Measurements from ENCODE around the gene FBXO40.
"Not testable (repeated sequence)": the region's sequence is repeated elsewhere in the genome, so short reads cannot be mapped to it uniquely, and the experiment has no call there.

FBXO40 gene, protein sequence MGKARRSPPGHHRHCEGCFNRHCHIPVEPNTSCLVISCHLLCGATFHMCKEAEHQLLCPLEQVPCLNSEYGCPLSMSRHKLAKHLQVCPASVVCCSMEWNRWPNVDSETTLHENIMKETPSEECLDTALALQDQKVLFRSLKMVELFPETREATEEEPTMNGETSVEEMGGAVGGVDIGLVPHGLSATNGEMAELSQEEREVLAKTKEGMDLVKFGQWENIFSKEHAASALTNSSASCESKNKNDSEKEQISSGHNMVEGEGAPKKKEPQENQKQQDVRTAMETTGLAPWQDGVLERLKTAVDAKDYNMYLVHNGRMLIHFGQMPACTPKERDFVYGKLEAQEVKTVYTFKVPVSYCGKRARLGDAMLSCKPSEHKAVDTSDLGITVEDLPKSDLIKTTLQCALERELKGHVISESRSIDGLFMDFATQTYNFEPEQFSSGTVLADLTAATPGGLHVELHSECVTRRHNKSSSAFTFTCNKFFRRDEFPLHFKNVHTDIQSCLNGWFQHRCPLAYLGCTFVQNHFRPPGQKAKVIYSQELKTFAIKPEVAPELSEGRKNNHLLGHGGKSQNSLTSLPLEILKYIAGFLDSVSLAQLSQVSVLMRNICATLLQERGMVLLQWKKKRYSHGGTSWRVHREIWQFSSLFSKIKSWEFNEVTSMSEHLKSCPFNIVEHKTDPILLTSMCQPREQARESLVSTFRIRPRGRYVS

DNA sequence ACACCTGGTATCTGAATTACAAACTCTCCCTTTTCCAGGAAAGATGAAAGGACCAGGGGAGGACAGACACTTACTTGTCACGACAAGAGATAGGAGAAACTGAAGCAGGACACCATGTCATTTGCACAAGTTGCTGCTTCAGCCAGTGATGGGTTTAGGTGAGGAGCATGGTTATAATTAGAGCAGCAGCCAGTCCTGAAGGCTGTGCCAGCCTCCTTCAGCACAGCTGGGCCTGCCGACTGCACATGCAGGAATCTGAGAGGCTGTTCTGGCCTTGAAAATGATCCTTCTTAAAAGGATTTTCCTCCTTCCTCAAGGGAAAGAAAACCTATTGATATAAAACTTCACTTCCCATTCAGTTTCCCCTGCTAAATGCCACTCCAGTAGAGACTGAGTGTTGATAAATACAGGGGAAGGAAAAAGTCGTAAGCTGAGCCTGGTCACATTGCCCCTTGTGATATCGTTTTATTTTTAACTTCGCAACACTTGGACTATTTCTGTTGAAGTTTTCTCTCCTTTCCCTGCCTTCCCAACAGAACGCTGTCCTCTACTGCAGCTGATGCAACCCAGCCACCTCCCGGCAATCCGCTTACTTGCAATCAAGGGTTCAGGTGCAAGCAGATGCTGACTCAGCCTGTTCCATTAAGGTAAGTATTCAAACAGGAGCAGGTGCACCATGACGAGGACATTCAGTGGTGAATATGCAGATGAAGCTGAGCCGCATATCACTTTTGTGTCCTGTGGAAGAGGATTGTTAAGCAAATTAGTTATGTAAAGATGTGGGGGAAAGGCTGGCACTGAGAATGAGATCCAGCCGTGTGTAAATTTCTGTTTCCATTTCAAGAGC lies at the start of gene FBXO40:
Gene FBXO40 (plus strand): TSS at position 524 of the 847 bp plus-strand sequence. CDS start 27,197 bp downstream, outside the sequence.
- DNase-seq: no peak

DNA sequence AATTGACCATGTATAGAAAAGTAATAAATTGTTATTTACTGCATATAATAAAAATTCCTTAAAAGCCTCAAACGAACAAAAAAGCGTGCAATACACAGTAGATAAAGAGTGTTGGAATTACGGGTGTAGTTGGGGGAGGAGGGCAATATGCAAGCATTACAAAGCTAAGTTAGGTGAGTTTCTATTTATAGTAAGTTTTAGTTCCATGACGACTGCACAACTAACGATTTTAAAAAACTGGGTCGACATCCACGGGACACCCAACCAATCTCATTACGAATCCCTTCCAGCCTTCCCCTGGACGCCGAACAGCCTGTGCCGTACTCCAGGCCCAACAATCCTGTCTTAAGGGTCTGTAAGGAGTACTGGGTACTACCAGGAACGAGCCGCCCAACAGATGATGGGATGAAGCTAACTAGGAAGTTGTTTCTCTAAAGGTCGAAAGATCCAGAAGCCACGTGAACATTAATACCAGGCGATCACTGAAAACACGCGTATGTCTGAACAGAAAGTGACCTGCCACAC lies 48.1 kb upstream of the FBXO40 start:
- no peak for DNase-seq

DNA sequence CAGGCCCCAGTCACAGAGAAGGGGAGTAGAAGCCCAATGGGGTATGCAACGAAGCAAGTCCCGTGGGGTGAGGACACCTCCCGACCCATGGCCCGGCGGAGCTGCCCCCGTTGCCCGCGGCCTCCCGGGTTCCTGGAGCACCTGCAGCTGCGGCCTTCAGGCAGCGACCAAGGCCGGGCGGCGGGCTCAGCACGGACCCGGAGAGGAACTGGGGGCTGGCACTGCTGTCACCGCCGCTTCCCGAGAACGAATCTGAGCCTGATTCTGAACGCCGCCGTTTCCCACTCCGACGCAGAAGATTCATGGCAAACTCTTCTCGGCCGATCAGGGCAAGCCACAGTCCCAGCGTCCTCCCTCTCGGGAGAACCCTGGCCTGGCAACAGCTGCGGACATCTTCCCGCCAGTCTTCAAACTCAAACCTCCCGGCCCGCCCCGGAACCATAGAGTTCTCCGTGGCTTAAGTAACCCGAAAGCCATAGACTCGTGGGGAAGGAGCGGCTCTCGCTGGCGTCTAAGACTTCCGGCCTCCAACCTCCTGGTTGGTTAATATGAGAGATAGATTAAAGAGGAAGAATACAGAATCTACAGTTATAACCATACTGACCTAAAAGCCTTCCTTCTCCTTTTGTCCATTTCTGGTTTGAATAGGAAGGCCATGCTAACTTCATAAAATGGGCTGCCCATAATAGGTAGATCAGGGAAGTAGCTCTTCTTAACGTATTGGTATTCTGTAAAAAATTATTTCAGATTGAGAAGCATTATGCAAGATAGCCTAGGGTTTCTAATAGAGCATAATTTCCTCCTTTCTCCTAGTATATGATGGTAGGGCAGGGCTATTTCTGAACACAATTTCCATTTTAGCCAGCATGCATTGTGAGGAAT lies 47.4 kb upstream of the FBXO40 start, which contains the start of gene POLQ:
Gene POLQ (minus strand): TSS at position 415 of the 882 bp plus-strand sequence. CDS start 111 bp downstream, at position 304.
- DNase-seq: peak; percentile 48 to 91

- no peak for DNase-seq
These were observed 40.8 kb upstream of the FBXO40 start for GRCh38 chr3:121552379-121552778.

DNA sequence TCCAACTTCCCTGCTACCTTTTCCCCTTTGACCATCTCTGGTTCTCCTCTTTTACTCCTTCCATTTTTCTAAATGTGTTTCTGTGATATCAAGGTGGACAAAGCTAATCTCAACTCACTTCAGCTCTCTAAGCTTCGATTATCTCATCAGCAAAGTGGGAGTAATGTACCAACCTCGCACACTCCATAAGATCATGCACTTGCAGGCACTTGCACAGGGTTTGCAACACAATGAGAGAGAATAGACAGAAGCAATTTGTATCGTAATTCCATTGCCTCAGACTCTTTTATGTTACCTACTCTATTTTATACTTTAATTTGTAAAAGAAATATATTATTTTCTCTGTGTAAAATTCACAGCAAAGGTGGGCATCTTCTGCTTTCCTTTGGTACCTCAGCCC lies 40.4 kb upstream of the FBXO40 start:
- no peak for DNase-seq

DNA sequence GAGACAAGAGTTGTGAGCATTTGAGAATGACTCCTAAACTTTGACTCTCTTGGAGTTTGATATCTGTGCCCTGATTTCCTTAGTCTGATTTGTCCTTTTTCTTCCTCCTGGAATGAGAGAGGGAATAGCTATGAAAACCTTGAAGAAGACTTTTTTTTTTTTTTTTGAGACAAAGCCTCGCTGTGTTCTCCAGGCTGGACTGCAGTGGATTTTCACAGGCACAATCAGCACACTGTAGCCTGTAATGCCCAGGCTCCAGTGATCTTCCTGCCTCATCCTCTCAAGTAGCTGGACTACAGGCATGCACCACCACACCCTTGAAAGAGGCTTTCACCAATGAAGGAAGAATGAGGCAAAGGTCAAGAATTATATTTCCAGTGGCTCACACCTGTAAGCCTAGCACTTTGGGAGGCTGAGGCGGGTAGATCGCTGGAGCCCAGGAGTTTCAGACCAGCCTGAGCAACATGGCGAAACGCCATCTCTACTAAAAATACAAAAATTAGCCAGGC lies 35.7 kb upstream of the FBXO40 start:
- no peak for DNase-seq

- no peak for DNase-seq
These were observed 31.0 kb upstream of the FBXO40 start for GRCh38 chr3:121562148-121562547.

- DNase-seq: no peak
These were observed 26.4 kb upstream of the FBXO40 start for GRCh38 chr3:121566773-121567172.

DNA sequence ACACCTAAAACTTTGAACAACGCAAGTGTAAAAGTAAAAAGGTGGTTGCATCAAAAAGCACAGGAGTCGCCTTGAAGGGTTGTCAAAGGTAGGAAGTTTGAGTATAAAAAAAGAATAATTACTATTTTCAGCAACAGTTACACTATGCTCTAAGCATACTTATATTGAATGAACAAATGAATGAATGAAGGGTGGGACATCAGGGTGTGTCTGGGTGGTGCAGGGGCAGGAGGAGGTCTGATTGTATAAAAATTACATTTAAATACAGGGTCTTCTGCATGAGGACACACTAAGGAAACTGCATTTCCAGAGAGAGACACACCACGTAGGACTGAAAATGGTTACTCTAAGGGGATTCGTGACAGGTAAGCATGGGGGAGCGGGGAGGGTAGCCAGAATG lies 25.5 kb upstream of the FBXO40 start, which contains the start of gene ARGFX:
Gene ARGFX (plus strand): TSS at position 301 of the 400 bp plus-strand sequence. CDS start 2,765 bp downstream, outside the sequence.
- no peak for DNase-seq

DNA sequence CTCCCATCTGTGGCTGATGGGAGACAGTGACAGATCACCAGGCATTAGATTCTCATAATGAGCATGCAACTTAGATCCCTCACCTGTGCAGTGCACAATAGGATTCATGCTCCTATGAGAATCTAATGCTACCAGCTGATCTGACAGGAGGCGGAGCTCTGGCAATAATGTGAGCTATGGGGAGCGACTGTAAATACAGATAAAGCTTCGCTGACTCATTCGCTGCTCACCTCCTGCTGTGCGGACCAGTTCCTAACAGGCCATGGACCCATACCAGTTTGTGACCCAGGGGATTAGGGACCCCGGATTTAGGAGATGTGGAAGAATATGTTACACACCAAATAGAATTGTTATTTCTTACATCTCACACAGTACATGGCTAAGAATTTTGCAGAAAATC lies 18.7 kb upstream of the FBXO40 start:
- DNase-seq: no peak

GRCh38 chr3:121581691-121582090 lies 11.5 kb upstream of the FBXO40 start:
- no peak for DNase-seq

GRCh38 chr3:121584418-121584817 lies 8.8 kb upstream of the FBXO40 start:
- DNase-seq: no peak

GRCh38 chr3:121593806-121594205 lies 627 bp downstream of the FBXO40 start:
- not testable (repeated sequence) for DNase-seq

- DNase-seq: no peak
These were observed 1.7 kb downstream of the FBXO40 start for GRCh38 chr3:121594850-121595249.

GRCh38 chr3:121595765-121596406 lies 2.7 kb downstream of the FBXO40 start:
- no peak for DNase-seq

DNA sequence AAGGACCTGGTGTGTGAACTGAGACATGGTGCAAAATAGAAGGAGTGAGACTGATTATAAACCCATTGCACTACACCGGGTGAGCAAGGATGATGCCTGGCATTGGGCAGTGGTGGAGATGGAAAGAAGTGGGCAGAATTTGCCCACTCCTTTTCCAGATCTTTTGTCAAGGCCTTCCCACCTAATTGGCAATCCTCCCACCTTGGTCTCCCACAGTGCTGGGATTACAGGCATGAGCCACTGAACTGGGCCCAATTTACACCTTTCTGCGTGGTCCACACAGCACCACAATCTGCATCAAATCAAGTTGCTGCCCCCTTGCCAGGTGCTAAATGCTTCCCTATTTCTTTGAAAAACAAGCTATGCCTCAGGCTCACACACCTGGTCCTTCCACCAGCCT lies 5.4 kb downstream of the FBXO40 start:
- DNase-seq: no peak

DNA sequence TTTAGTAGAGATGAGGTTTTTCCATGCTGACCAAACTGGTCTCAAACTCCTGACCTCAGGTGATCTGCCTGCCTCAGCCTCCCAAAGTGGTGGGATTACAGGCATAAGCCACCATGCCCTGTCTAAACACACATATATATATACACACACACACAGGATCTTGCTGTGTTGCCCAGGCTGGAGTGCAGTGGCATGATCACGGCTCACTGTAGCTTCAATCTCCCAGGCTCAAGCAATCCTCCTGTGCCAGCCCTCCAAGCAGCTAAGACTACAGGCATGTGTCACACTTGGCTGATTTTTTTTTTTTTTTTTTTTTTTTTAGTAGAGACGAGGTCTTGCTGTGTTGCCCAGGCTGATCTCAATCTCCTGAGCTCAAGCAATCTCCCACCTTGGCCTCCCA lies 6.7 kb downstream of the FBXO40 start:
- DNase-seq: not testable (repeated sequence)

GRCh38 chr3:121601212-121601812 lies 8.1 kb downstream of the FBXO40 start:
- no peak for DNase-seq

GRCh38 chr3:121604759-121605158 lies 11.6 kb downstream of the FBXO40 start:
- no peak for DNase-seq

DNA sequence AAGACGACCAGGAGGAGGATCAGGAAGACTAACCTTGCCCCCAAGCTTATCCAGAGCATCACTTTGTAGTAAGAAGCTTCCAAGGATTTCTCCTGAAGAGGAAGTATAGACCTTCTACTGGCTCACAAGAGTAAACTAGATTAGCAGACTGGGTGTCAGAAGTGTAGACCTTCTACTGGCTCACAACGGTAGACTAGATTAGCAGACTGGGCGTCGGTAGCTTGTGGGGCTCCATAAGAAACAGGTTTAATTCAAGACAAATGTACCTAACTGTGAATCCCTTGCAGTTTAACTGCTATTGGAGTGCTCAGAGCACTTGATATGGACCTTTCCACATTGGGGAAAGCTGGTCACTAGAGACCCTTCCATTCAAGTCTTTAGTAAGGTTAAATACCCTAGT lies 12.9 kb downstream of the FBXO40 start:
- DNase-seq: no peak
